ENCODE results near the gene RAB11A. TPM values are rescaled to one million over a fixed set of nuclear protein-coding genes. Genes with fewer than 3 reads are reported as not detected.
"Not testable (repeated sequence)": the region's sequence is repeated elsewhere in the genome, so short reads cannot be mapped to it uniquely, and the experiment has no call there.

The RAB11A gene
- total RNA-seq, 1 donor from 2014 or later, result 163 TPM

- no peaks in the 10 kb centered on the region for H3K9me3 Mint-ChIP-seq
- no peak for DNase-seq
- peaks cover 7% of the 10 kb centered on the region for H3K27me3 Mint-ChIP-seq
- intact Hi-C loops (cut with micrococcal nuclease), result loop anchor here (10.0 kb wide), 2 partner anchors 222 to 432 kb away; partner anchors contain the start of gene DIS3L
- no peak overlapping the region for H3K4me3 Mint-ChIP-seq
- no peaks in the 10 kb centered on the region for H3K36me3 Mint-ChIP-seq (ENCODE audit: low read depth)
- peaks cover 7% of the 10 kb centered on the region for H3K4me1 Mint-ChIP-seq
- no peak overlapping the region for H3K27ac Mint-ChIP-seq
Measured at GRCh38 chr15:65863106-65863505, 6.2 kb upstream of the RAB11A start.

DNA sequence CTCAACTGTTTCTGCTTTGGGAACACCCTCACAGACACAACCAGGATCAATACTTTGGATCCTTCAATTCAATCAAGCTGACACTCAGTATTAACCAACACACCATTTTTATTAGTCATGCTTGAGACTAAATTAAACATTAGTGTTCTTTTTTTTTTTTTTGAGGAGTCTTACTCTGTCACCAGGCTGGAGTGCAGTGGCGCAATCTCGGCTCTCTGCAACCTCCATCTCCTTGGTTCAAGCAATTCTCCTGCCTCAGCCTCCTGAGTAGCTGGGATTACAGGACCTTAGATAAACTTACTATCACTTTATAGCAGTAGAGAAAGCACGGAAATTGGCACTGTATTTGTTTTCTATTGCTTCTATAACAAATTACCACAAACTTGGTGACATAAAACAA, 2.0 kb upstream of the RAB11A start:
- DNase-seq, result no peak
- Mint-ChIP-seq H3K4me1 (peaks cover 29% of the 10 kb centered on the region), H3K9me3 (no peaks in the 10 kb centered on the region), H3K27me3 (peaks cover 4% of the 10 kb centered on the region), H3K27ac (no peak overlapping the region), H3K4me3 (no peak overlapping the region), H3K36me3 (ENCODE audit: low read depth) (peaks cover 19% of the 10 kb centered on the region)
- intact Hi-C loops (cut with micrococcal nuclease), result loop anchor here (10.0 kb wide), 2 partner anchors 218 to 428 kb away; partner anchors contain the start of gene DIS3L

DNA sequence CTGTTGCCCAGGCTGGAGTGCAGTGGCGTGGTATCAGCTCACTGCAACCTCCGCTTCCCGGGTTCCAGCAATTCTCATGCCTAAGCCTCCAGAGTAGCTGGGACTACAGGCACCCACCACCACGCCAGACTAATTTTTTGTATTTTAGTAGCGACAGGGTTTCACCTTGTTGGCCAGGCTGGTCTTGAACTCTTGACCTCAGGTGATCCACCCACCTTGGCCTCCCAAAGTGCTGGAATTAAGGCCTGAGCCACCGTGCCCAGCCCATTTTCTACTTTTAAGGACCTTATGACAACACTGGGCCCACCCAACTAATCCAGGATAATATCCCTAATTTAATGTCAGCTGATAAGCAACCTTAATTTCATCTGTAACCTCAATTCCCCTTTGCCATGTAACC, 1.4 kb upstream of the RAB11A start:
- H3K4me3 Mint-ChIP-seq, result not testable (repeated sequence)
- intact Hi-C loops (cut with micrococcal nuclease), result loop anchor here (2.0 to 10.0 kb wide), 3 partner anchors 49 to 427 kb away; partner anchors contain the start of gene DIS3L

GRCh38 chr15:65868546-65869125, 655 bp upstream of the RAB11A start:
- peak overlapping the region; percentile 100 for H3K4me3 Mint-ChIP-seq
- H3K27me3 Mint-ChIP-seq, result peaks cover 4% of the 10 kb centered on the region
- H3K4me1 Mint-ChIP-seq, result peaks cover 32% of the 10 kb centered on the region
- no peaks in the 10 kb centered on the region for H3K9me3 Mint-ChIP-seq
- intact Hi-C loops (cut with micrococcal nuclease), result loop anchor here (1.0 to 10.0 kb wide), 7 partner anchors 19 to 426 kb away; partner anchors contain the start of genes DENND4A, DIS3L and INTS14
- peak overlapping the region; percentile 99 for H3K27ac Mint-ChIP-seq
- DNase-seq, result no peak
- H3K36me3 Mint-ChIP-seq (ENCODE audit: low read depth), result peaks cover 21% of the 10 kb centered on the region

More for the DNA sequence above, 1.4 kb upstream of the RAB11A start:
- not testable (repeated sequence) for H3K27ac Mint-ChIP-seq, DNase-seq, H3K27me3 Mint-ChIP-seq, H3K9me3 Mint-ChIP-seq
- peaks cover 30% of the 10 kb centered on the region for H3K4me1 Mint-ChIP-seq
- H3K36me3 Mint-ChIP-seq (ENCODE audit: low read depth), result peaks cover 21% of the 10 kb centered on the region

DNA sequence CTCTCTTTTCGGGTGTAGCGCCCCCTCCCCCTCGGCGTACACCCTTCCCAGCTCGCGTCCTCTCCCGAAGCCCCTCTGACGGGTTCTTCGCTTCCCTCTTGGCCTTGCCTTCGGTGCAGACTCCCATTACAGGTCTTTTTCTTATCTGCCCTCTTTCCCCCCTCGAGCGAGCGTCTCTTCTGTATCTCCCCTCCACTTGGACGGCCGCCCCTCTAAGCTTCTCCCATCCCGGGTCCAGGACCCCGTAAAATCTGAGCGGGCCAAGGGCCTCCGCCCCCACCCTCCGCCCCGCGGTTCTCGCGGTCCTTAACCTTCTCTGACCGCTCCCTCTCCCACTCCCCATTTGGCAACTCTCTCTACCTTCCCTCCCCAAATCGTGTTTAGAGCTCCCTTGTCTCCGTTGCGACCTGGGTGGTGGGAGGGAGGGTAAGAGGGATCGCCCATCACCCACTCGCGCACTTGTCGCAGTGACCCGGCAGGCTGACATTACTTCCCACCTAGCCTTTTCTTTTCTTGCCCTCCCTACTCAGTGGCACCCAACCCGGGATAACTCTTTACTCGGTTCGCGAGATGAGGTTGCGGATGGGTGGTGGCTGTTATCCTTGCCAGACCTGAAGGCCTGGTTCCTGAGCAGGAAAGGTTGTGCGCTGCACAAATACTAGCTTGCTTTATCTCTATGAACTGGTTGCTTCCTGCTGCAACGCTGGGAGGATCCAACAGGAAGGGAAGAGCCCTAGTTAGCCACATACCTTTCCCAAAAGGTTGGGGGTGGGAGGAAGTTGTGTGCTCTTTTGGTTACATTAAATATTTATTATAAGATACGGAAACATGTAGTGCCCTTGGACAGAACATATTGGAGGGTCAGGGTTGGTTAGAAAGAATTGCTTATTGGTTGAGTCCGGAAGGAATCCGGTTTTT, 922 bp downstream of the RAB11A start:
- no peaks in the 10 kb centered on the region for H3K9me3 Mint-ChIP-seq
- intact Hi-C loops (cut with micrococcal nuclease), result loop anchor here (1.0 to 10.0 kb wide), 7 partner anchors 17 to 425 kb away; partner anchors contain the start of genes DENND4A, DIS3L and INTS14

GRCh38 chr15:65870889-65871533, 1.7 kb downstream of the RAB11A start:
- intact Hi-C loops (cut with micrococcal nuclease), result no loop called here

More for the DNA sequence above, 922 bp downstream of the RAB11A start:
- Mint-ChIP-seq H3K36me3 (ENCODE audit: low read depth) (peaks cover 28% of the 10 kb centered on the region), H3K4me1 (peaks cover 32% of the 10 kb centered on the region), H3K27me3 (peaks cover 4% of the 10 kb centered on the region), H3K4me3 (peak overlapping the region; percentile 100), H3K27ac (peak overlapping the region; percentile 99)
- DNase-seq, result peak; percentile 81

DNA sequence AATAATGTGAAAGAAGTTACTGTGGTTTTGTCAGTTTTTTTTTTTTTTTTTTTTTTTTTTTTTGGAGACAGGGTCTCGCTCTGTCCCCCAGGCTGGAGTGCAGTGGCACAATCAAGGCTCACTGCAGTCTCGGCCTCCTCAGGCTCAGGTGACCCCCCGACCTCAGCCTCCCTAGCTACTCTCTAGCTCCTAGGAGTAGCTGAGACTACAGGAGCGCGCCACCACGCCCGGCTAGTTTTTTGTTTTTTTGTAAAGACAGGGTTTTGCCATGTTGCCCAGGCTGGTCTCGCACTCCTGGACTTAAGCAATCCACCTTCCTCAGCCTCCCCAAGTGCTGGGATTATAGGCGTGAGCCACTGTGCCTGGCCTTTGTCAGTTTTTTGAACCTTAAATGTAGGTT, 2.6 kb downstream of the RAB11A start:
- H3K36me3 Mint-ChIP-seq (ENCODE audit: low read depth), result peaks cover 35% of the 10 kb centered on the region
- H3K27ac Mint-ChIP-seq; H3K4me3 Mint-ChIP-seq; intact Hi-C loops (cut with micrococcal nuclease); H3K9me3 Mint-ChIP-seq; DNase-seq; H3K27me3 Mint-ChIP-seq: not testable (repeated sequence)
- H3K4me1 Mint-ChIP-seq, result peaks cover 36% of the 10 kb centered on the region

More at GRCh38 chr15:65870889-65871533, 1.7 kb downstream of the RAB11A start:
- peak; percentile 66 for DNase-seq
- Mint-ChIP-seq H3K4me3 (peak overlapping the region; percentile 100), H3K4me1 (peaks cover 36% of the 10 kb centered on the region), H3K27me3 (peaks cover 4% of the 10 kb centered on the region), H3K27ac (peak overlapping the region; percentile 99), H3K36me3 (ENCODE audit: low read depth) (peaks cover 35% of the 10 kb centered on the region), H3K9me3 (no peaks in the 10 kb centered on the region)

DNA sequence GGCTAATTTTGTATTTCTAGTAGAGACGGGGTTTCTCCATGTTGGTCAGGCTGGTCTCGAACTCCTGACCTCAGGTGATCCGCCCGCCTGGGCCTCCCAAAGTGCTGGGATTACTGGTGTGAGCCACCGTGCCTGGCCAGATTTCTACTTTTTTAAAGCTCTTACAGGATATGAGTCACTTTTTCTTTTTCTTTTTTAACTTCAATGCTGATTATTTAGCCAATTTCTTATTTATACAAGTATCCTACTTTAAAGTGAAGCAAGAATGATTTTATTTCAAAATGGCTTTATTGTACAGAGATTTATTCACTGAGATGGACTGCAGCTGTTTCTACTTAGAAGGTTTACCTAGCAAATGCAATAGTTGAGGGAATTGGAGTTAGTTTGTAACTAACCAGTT, 3.3 kb downstream of the RAB11A start:
- peaks cover 36% of the 10 kb centered on the region for H3K4me1 Mint-ChIP-seq
- intact Hi-C loops (cut with micrococcal nuclease); DNase-seq; H3K27me3 Mint-ChIP-seq; H3K4me3 Mint-ChIP-seq; H3K9me3 Mint-ChIP-seq; H3K27ac Mint-ChIP-seq: not testable (repeated sequence)
- peaks cover 38% of the 10 kb centered on the region for H3K36me3 Mint-ChIP-seq (ENCODE audit: low read depth)

DNA sequence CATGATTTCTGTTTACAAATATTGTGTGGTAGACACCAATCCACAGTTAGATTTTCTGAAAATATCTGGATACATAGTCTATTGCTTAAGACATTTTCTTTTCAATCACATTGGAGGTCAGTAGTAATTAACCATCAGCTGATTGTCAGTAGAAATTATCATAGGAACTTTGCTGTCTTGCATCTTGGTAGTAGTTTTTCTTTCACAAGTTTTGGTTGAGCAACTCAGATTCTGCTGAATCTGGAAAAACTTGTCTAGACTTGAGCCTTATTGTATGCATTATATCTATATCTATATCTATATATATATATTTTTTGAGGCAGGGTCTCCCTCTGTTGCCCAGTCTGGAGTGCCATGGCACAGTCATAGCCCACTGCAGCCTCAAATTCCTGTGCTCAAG, 4.0 kb downstream of the RAB11A start:
- H3K9me3 Mint-ChIP-seq, result no peaks in the 10 kb centered on the region
- H3K36me3 Mint-ChIP-seq (ENCODE audit: low read depth), result peaks cover 44% of the 10 kb centered on the region
- peaks cover 4% of the 10 kb centered on the region for H3K27me3 Mint-ChIP-seq
- no peak for DNase-seq
- intact Hi-C loops (cut with micrococcal nuclease), result no loop called here
- peaks cover 34% of the 10 kb centered on the region for H3K4me1 Mint-ChIP-seq
- H3K27ac Mint-ChIP-seq, result no peak overlapping the region
- no peak overlapping the region for H3K4me3 Mint-ChIP-seq

GRCh38 chr15:65875458-65875857, 6.2 kb downstream of the RAB11A start:
- Mint-ChIP-seq H3K4me3 (no peak overlapping the region), H3K27ac (peak overlapping the region; percentile 24), H3K27me3 (no peaks in the 10 kb centered on the region), H3K9me3 (no peaks in the 10 kb centered on the region), H3K36me3 (ENCODE audit: low read depth) (peaks cover 45% of the 10 kb centered on the region), H3K4me1 (peaks cover 22% of the 10 kb centered on the region)
- no peak for DNase-seq
- intact Hi-C loops (cut with micrococcal nuclease), result no loop called here

DNA sequence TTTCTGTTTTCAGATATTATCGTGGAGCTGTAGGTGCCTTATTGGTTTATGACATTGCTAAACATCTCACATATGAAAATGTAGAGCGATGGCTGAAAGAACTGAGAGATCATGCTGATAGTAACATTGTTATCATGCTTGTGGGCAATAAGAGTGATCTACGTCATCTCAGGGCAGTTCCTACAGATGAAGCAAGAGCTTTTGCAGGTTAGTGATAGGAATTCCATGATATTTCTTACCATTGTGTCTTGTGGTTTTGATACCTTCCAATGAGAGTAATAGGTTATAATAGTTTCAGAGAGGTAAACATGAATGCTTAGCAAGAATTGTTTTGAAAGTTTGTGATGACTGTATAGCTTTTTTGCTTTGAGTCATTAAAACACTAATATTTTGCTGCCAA, 8.5 kb downstream of the RAB11A start:
- no peak for DNase-seq
- H3K9me3 Mint-ChIP-seq, result no peaks in the 10 kb centered on the region
- H3K4me3 Mint-ChIP-seq, result no peak overlapping the region
- H3K27ac Mint-ChIP-seq, result peak overlapping the region; percentile 31
- intact Hi-C loops (cut with micrococcal nuclease), result loop anchor here (1.0 kb wide), 1 partner anchor 10 kb away; no protein-coding TSS in a partner anchor
- peaks cover 46% of the 10 kb centered on the region for H3K36me3 Mint-ChIP-seq (ENCODE audit: low read depth)
- H3K27me3 Mint-ChIP-seq, result no peaks in the 10 kb centered on the region
- H3K4me1 Mint-ChIP-seq, result peaks cover 23% of the 10 kb centered on the region

GRCh38 chr15:65881766-65882434, 12.6 kb downstream of the RAB11A start:
- H3K27ac Mint-ChIP-seq, result peak overlapping the region; percentile 55
- no peaks in the 10 kb centered on the region for H3K9me3 Mint-ChIP-seq
- H3K36me3 Mint-ChIP-seq (ENCODE audit: low read depth), result peaks cover 59% of the 10 kb centered on the region
- intact Hi-C loops (cut with micrococcal nuclease), result no loop called here
- DNase-seq, result peak; percentile 73
- H3K4me1 Mint-ChIP-seq, result peaks cover 45% of the 10 kb centered on the region
- H3K4me3 Mint-ChIP-seq, result peak overlapping the region; percentile 62
- no peaks in the 10 kb centered on the region for H3K27me3 Mint-ChIP-seq

GRCh38 chr15:65883571-65883970, 14.3 kb downstream of the RAB11A start:
- intact Hi-C loops (cut with micrococcal nuclease), result no loop called here
- DNase-seq, result no peak
- H3K4me1 Mint-ChIP-seq, result peaks cover 61% of the 10 kb centered on the region
- no peaks in the 10 kb centered on the region for H3K27me3 Mint-ChIP-seq
- no peaks in the 10 kb centered on the region for H3K9me3 Mint-ChIP-seq
- H3K36me3 Mint-ChIP-seq (ENCODE audit: low read depth), result peaks cover 61% of the 10 kb centered on the region
- H3K4me3 Mint-ChIP-seq, result peak overlapping the region; percentile 28
- no peak overlapping the region for H3K27ac Mint-ChIP-seq

All from activated CD4-positive, alpha-beta T cell treated with anti-CD3 and anti-CD28 coated beads, Interleukin-2, amount 10 ng/mL, durations not matched to agents 24 days and 14 days (primary cell).